HEK293T (cell line): ENCODE measurements around the gene ADH1C.

ENCODE experiments used
- ELF4 ChIP-seq: fragments of 450-650 bp; IDR thresholded peaks from 2 replicates; pipeline ENCODE4 v1.6.1; 2017; ENCODE audit warnings: antibody characterized with exemption
- FOXK2 ChIP-seq: fragments of 450-650 bp; IDR thresholded peaks from 2 replicates; pipeline ENCODE4 v1.6.1; 2016; ENCODE audit warnings: mild to moderate bottlenecking
- FOXM1 ChIP-seq: fragments of 450-650 bp; IDR thresholded peaks from 2 replicates; pipeline ENCODE4 v1.6.1; 2017; ENCODE audit warnings: mild to moderate bottlenecking, borderline replicate concordance

GRCh38 chr4:99359480-99360204 lies 7.1 kb upstream of the ADH1C start:
- TF ChIP-seq ELF4 = no peak
- no peak for TF ChIP-seq FOXM1
- TF ChIP-seq FOXK2 = no peak
